Measurements from ENCODE around the gene NDUFV1.
A peak's percentile ranks its signal among the peaks of the same experiment; 100 is the strongest.
"Not testable (repeated sequence)": the region's sequence is repeated elsewhere in the genome, so short reads cannot be mapped to it uniquely, and the experiment has no call there.

NDUFV1 gene

GRCh38 chr11:67592880-67593564, 13.7 kb upstream of the NDUFV1 start:
- TF ChIP-seq CTCF (IDR thresholded peaks at IDR 0.05; ENCODE audit: extremely low read depth, missing control alignments) = no peak
- no peak for DNase-seq (ENCODE audit: low spot score)

- no peak for DNase-seq (ENCODE audit: low spot score)
- TF ChIP-seq CTCF (IDR thresholded peaks at IDR 0.05; ENCODE audit: extremely low read depth, missing control alignments) = no peak
These were observed 13.2 kb upstream of the NDUFV1 start for GRCh38 chr11:67593565-67593905.

GRCh38 chr11:67594480-67594879, 12.3 kb upstream of the NDUFV1 start:
- TF ChIP-seq CTCF (IDR thresholded peaks at IDR 0.05; ENCODE audit: extremely low read depth, missing control alignments) = no peak
- DNase-seq (ENCODE audit: low spot score) = no peak

- no peak for DNase-seq (ENCODE audit: low spot score)
- TF ChIP-seq CTCF (IDR thresholded peaks at IDR 0.05; ENCODE audit: extremely low read depth, missing control alignments) = no peak
These were observed 9.9 kb upstream of the NDUFV1 start for GRCh38 chr11:67596753-67597300.

- not testable (repeated sequence) for DNase-seq (ENCODE audit: low spot score)
These were observed 9.3 kb upstream of the NDUFV1 start for GRCh38 chr11:67597458-67597857.

GRCh38 chr11:67597963-67598362, 8.8 kb upstream of the NDUFV1 start:
- DNase-seq (ENCODE audit: low spot score) = not testable (repeated sequence)

- DNase-seq (ENCODE audit: low spot score) = no peak
- no peak for TF ChIP-seq CTCF (IDR thresholded peaks at IDR 0.05; ENCODE audit: extremely low read depth, missing control alignments)
These were observed 7.6 kb upstream of the NDUFV1 start for GRCh38 chr11:67599149-67599548.

- peak; percentile 78 for DNase-seq (ENCODE audit: low spot score)
- no peak for TF ChIP-seq CTCF (IDR thresholded peaks at IDR 0.05; ENCODE audit: extremely low read depth, missing control alignments)
These were observed 6.3 kb upstream of the NDUFV1 start for GRCh38 chr11:67600324-67601029.
